Stimulated activated naive CD8-positive, alpha-beta T cell treated with anti-CD3 and anti-CD28 coated beads, Interleukin-15, Interleukin-2, amounts not matched to agents 100 ng/mL and 50 ng/mL, for 24 hours (primary cell): Measurements from ENCODE around the gene RNF103.

ENCODE experiments used
- H3K27ac Mint-ChIP-seq: one replicate; pipeline ENCODE4 v1.8.0; 2021; ENCODE audit warnings: mild to moderate bottlenecking, mixed read lengths
- H3K27me3 Mint-ChIP-seq: one replicate; pipeline ENCODE4 v1.8.0; 2021; ENCODE audit warnings: mixed read lengths
- H3K36me3 Mint-ChIP-seq: one replicate; pipeline ENCODE4 v1.8.0; 2021; ENCODE audit warnings: low read depth, mixed read lengths
- H3K4me1 Mint-ChIP-seq: one replicate; pipeline ENCODE4 v1.8.0; 2021; ENCODE audit warnings: low read depth, mixed read lengths
- H3K4me3 Mint-ChIP-seq: one replicate; pipeline ENCODE4 v1.8.0; 2021; ENCODE audit warnings: mild to moderate bottlenecking, mixed read lengths
- H3K9me3 Mint-ChIP-seq: one replicate; pipeline ENCODE4 v1.8.0; 2021; ENCODE audit warnings: mixed read lengths

RNF103 gene

GRCh38 chr2:86633155-86633651 is 9.5 kb upstream of the RNF103 start:
- Mint-ChIP-seq H3K27me3 (no peaks in the 10 kb centered on the region), H3K36me3 (no peaks in the 10 kb centered on the region), H3K4me1 (no peaks in the 10 kb centered on the region), H3K9me3 (no peaks in the 10 kb centered on the region), H3K4me3 (no peak overlapping the region), H3K27ac (no peak overlapping the region)

- no peak overlapping the region for H3K27ac Mint-ChIP-seq
- no peaks in the 10 kb centered on the region for H3K9me3 Mint-ChIP-seq
- H3K36me3 Mint-ChIP-seq: no peaks in the 10 kb centered on the region
- H3K4me3 Mint-ChIP-seq: no peak overlapping the region
- no peaks in the 10 kb centered on the region for H3K4me1 Mint-ChIP-seq
- H3K27me3 Mint-ChIP-seq: no peaks in the 10 kb centered on the region
These were observed 9.0 kb upstream of the RNF103 start for GRCh38 chr2:86632672-86633071.

GRCh38 chr2:86631846-86632485 is 8.3 kb upstream of the RNF103 start:
- H3K27ac Mint-ChIP-seq: no peak overlapping the region
- H3K36me3 Mint-ChIP-seq: no peaks in the 10 kb centered on the region
- no peak overlapping the region for H3K4me3 Mint-ChIP-seq
- H3K4me1 Mint-ChIP-seq: no peaks in the 10 kb centered on the region
- H3K27me3 Mint-ChIP-seq: no peaks in the 10 kb centered on the region
- no peaks in the 10 kb centered on the region for H3K9me3 Mint-ChIP-seq

- H3K4me3 Mint-ChIP-seq: no peak overlapping the region
- H3K9me3 Mint-ChIP-seq: no peaks in the 10 kb centered on the region
- H3K4me1 Mint-ChIP-seq: peaks cover 5% of the 10 kb centered on the region
- H3K27ac Mint-ChIP-seq: no peak overlapping the region
- H3K36me3 Mint-ChIP-seq: no peaks in the 10 kb centered on the region
- H3K27me3 Mint-ChIP-seq: no peaks in the 10 kb centered on the region
These were observed 4.4 kb upstream of the RNF103 start for GRCh38 chr2:86628091-86628522.

GRCh38 chr2:86627550-86627949 is 3.9 kb upstream of the RNF103 start:
- Mint-ChIP-seq H3K4me3 (no peak overlapping the region), H3K9me3 (no peaks in the 10 kb centered on the region), H3K4me1 (peaks cover 5% of the 10 kb centered on the region), H3K36me3 (no peaks in the 10 kb centered on the region), H3K27ac (no peak overlapping the region), H3K27me3 (no peaks in the 10 kb centered on the region)

- peaks cover 2% of the 10 kb centered on the region for H3K36me3 Mint-ChIP-seq
- peaks cover 28% of the 10 kb centered on the region for H3K4me1 Mint-ChIP-seq
- H3K4me3 Mint-ChIP-seq: no peak overlapping the region
- H3K9me3 Mint-ChIP-seq: no peaks in the 10 kb centered on the region
- H3K27ac Mint-ChIP-seq: peak overlapping the region; percentile 14
- H3K27me3 Mint-ChIP-seq: no peaks in the 10 kb centered on the region
These were observed 1.4 kb upstream of the RNF103 start for GRCh38 chr2:86625096-86625495.

GRCh38 chr2:86624267-86624547 is 542 bp upstream of the RNF103 start:
- Mint-ChIP-seq H3K27me3 (no peaks in the 10 kb centered on the region), H3K9me3 (no peaks in the 10 kb centered on the region), H3K36me3 (peaks cover 11% of the 10 kb centered on the region), H3K4me3 (peak overlapping the region; percentile 78), H3K4me1 (peaks cover 35% of the 10 kb centered on the region), H3K27ac (peak overlapping the region; percentile 92)

GRCh38 chr2:86623043-86623493 is 597 bp downstream of the RNF103 start:
- Mint-ChIP-seq H3K9me3 (no peaks in the 10 kb centered on the region), H3K36me3 (peaks cover 23% of the 10 kb centered on the region), H3K4me1 (peaks cover 46% of the 10 kb centered on the region), H3K27ac (peak overlapping the region; percentile 90), H3K4me3 (peak overlapping the region; percentile 93), H3K27me3 (no peaks in the 10 kb centered on the region)

GRCh38 chr2:86622519-86623042 is 1.1 kb downstream of the RNF103 start:
- Mint-ChIP-seq H3K36me3 (peaks cover 25% of the 10 kb centered on the region), H3K9me3 (no peaks in the 10 kb centered on the region), H3K4me1 (peaks cover 48% of the 10 kb centered on the region), H3K27me3 (no peaks in the 10 kb centered on the region), H3K4me3 (peak overlapping the region; percentile 93), H3K27ac (peak overlapping the region; percentile 90)

GRCh38 chr2:86621280-86621943 is 2.3 kb downstream of the RNF103 start:
- peak overlapping the region; percentile 93 for H3K4me3 Mint-ChIP-seq
- H3K4me1 Mint-ChIP-seq: peaks cover 58% of the 10 kb centered on the region
- no peaks in the 10 kb centered on the region for H3K27me3 Mint-ChIP-seq
- H3K27ac Mint-ChIP-seq: no peak overlapping the region
- no peaks in the 10 kb centered on the region for H3K9me3 Mint-ChIP-seq
- H3K36me3 Mint-ChIP-seq: peaks cover 36% of the 10 kb centered on the region

GRCh38 chr2:86617738-86618137 is 5.9 kb downstream of the RNF103 start:
- no peaks in the 10 kb centered on the region for H3K9me3 Mint-ChIP-seq
- H3K27ac Mint-ChIP-seq: no peak overlapping the region
- peaks cover 61% of the 10 kb centered on the region for H3K4me1 Mint-ChIP-seq

GRCh38 chr2:86617153-86617552 is 6.5 kb downstream of the RNF103 start:
- no peaks in the 10 kb centered on the region for H3K9me3 Mint-ChIP-seq
- no peak overlapping the region for H3K27ac Mint-ChIP-seq
- H3K36me3 Mint-ChIP-seq: peaks cover 59% of the 10 kb centered on the region
- no peak overlapping the region for H3K4me3 Mint-ChIP-seq
- H3K27me3 Mint-ChIP-seq: no peaks in the 10 kb centered on the region
- H3K4me1 Mint-ChIP-seq: peaks cover 58% of the 10 kb centered on the region

More at GRCh38 chr2:86617738-86618137, 5.9 kb downstream of the RNF103 start:
- Mint-ChIP-seq H3K36me3 (peaks cover 59% of the 10 kb centered on the region), H3K27me3 (no peaks in the 10 kb centered on the region), H3K4me3 (no peak overlapping the region)

- no peak overlapping the region for H3K4me3 Mint-ChIP-seq
- no peaks in the 10 kb centered on the region for H3K27me3 Mint-ChIP-seq
- H3K4me1 Mint-ChIP-seq: peaks cover 53% of the 10 kb centered on the region
- H3K36me3 Mint-ChIP-seq: peaks cover 64% of the 10 kb centered on the region
- H3K27ac Mint-ChIP-seq: no peak overlapping the region
- H3K9me3 Mint-ChIP-seq: no peaks in the 10 kb centered on the region
These were observed 7.2 kb downstream of the RNF103 start for GRCh38 chr2:86616502-86616901.

GRCh38 chr2:86615596-86615995 is 8.1 kb downstream of the RNF103 start:
- H3K4me3 Mint-ChIP-seq: no peak overlapping the region
- H3K27ac Mint-ChIP-seq: no peak overlapping the region
- no peaks in the 10 kb centered on the region for H3K9me3 Mint-ChIP-seq
- H3K27me3 Mint-ChIP-seq: no peaks in the 10 kb centered on the region
- peaks cover 72% of the 10 kb centered on the region for H3K36me3 Mint-ChIP-seq
- peaks cover 44% of the 10 kb centered on the region for H3K4me1 Mint-ChIP-seq

DNA sequence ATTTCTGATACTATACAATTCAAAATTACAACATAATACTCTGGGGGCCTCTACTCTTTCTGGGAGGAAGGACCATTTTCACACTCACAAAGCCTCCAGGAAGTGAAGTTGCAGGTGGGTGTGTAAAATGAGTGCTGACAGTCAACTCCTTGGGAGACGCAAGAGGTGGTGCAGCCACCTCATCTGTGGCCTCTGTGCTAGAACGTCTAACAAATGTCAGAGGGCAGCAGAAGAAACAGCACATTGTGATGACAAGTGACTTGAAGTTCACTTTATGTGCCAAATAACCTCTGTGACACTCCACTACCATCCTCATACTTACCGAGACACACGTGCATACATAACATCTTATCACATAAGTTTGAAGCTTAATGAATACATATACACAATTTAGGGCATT is 10.2 kb downstream of the RNF103 start:
- Mint-ChIP-seq H3K9me3 (no peaks in the 10 kb centered on the region), H3K4me3 (no peak overlapping the region), H3K27me3 (no peaks in the 10 kb centered on the region), H3K4me1 (peaks cover 25% of the 10 kb centered on the region), H3K27ac (no peak overlapping the region), H3K36me3 (peaks cover 69% of the 10 kb centered on the region)
